Fibroblast of lung (primary cell): ENCODE measurements around the gene NPC2. TPM values are rescaled to one million over a fixed set of nuclear protein-coding genes. Genes with fewer than 3 reads are reported as not detected.

Source experiments
- DNase-seq, 2 donors: peaks; one replicate each; pipeline versions ENCODE4 v3.0.0 to v3.0.0-alpha.2; 2010; ENCODE audit warnings: low read depth in 2 of 2
- H2AFZ ChIP-seq: 2 replicates; pipeline ENCODE4 v1.5.1; 2012; ENCODE audit warnings: low read length, control low read depth, inconsistent platforms
- H3K27ac ChIP-seq: 2 replicates; pipeline ENCODE4 v1.5.1; 2011; ENCODE audit warnings: low read length, control low read depth; ENCODE audit not compliant: insufficient read depth
- H3K27me3 ChIP-seq: 2 replicates; pipeline ENCODE4 v1.5.1; 2011; ENCODE audit warnings: mild to moderate bottlenecking, low read length; ENCODE audit not compliant: control insufficient read depth, insufficient read depth
- H3K36me3 ChIP-seq: 2 replicates; pipeline ENCODE4 v1.5.1; 2011; ENCODE audit warnings: low read length; ENCODE audit not compliant: control insufficient read depth, insufficient read depth
- H3K4me1 ChIP-seq: 2 replicates; pipeline ENCODE4 v1.5.1; 2011; ENCODE audit warnings: low read length; ENCODE audit not compliant: control insufficient read depth, insufficient read depth; ENCODE audit errors: extremely low read depth
- H3K4me2 ChIP-seq: 2 replicates; pipeline ENCODE4 v1.5.1; 2011; ENCODE audit warnings: low read length, control low read depth; ENCODE audit not compliant: insufficient read depth; ENCODE audit errors: extremely low read depth
- H3K4me3 ChIP-seq, 4 experiments: fragments of 200-600 bp in 1 of 4; sonication (generic) in 1 of 4; replicated peaks in 1 of 4; 2 replicates each; pipeline ENCODE4 v1.5.1; 2011 to 2016; ENCODE audit warnings: low read length in 4 of 4, low read depth in 3 of 4, mild to moderate bottlenecking in 3 of 4, control low read depth in 2 of 4, inconsistent platforms in 1 of 4, mixed read lengths in 1 of 4; ENCODE audit not compliant: insufficient read depth in 1 of 4; ENCODE audit errors: control extremely low read depth in 1 of 4
- H3K79me2 ChIP-seq: 2 replicates; pipeline ENCODE4 v1.5.1; 2012; ENCODE audit warnings: mild to moderate bottlenecking, low read length, inconsistent platforms; ENCODE audit not compliant: control insufficient read depth, insufficient read depth
- H3K9ac ChIP-seq: 2 replicates; pipeline ENCODE4 v1.5.1; 2011; ENCODE audit warnings: mild to moderate bottlenecking, low read length, control low read depth; ENCODE audit not compliant: insufficient read depth
- H3K9me3 ChIP-seq: 2 replicates; pipeline ENCODE4 v1.5.1; 2012; ENCODE audit warnings: low read depth, low read length; ENCODE audit not compliant: control insufficient read depth, insufficient read depth
- H4K20me1 ChIP-seq: 2 replicates; pipeline ENCODE4 v1.5.1; 2011; ENCODE audit warnings: low read length; ENCODE audit not compliant: control insufficient read depth, insufficient read depth; ENCODE audit errors: extremely low read depth
- CTCF ChIP-seq, 2 donors: IDR thresholded peaks in 1 of 2; conservative IDR thresholded peaks in 1 of 2; 1 replicate in 1 of 2; 2 replicates in 1 of 2; pipeline ENCODE4 v1.5.1; 2011 to 2012; ENCODE audit warnings: low read length in 2 of 2, control low read depth in 1 of 2, inconsistent platforms in 1 of 2, low read depth in 1 of 2, mild to moderate bottlenecking in 1 of 2
- EZH2 ChIP-seq: IDR thresholded peaks from 2 replicates; pipeline ENCODE4 v1.5.1; 2012; ENCODE audit warnings: low read length, control low read depth, mild to moderate bottlenecking; ENCODE audit errors: missing control alignments
- polyA plus RNA-seq, 2 donors: library from polyadenylated mRNA; depleted of rRNA in 1 of 2; stranded (reverse) in 1 of 2; unstranded in 1 of 2; fragments of >200 nt; gene quantifications; 2 replicates each; pipeline ENCODE4 v1.2.1, GENCODE V29; 2011 to 2012; ENCODE audit warnings: missing spikeins in 1 of 2
- total RNA-seq: library from RNA; depleted of rRNA; stranded (reverse); fragments of >200 nt; gene quantifications from 2 replicates; pipeline ENCODE4 v1.2.1, GENCODE V29; 2014

NPC2 gene
- total and polyA plus RNA-seq, 2 donors (not counting 1 experiment from before 2014, with no cell fraction given): 238 to 275 TPM

- Histone ChIP-seq H4K20me1 (no peaks in the 10 kb centered on the region), H3K27ac (no peak overlapping the region), H3K9me3 (no peaks in the 10 kb centered on the region), H3K9ac (no peak overlapping the region), H3K36me3 (peaks cover 58% of the 10 kb centered on the region), H3K4me3 (no peak overlapping the region), H3K27me3 (no peaks in the 10 kb centered on the region), H2AFZ (no peak overlapping the region), H3K4me2 (no peak overlapping the region), H3K79me2 (no peaks in the 10 kb centered on the region), H3K4me1 (peaks cover 22% of the 10 kb centered on the region)
- DNase-seq: no peak
- no peak for TF ChIP-seq CTCF (conservative IDR thresholded peaks at IDR 0.05 in 1 of 2, IDR thresholded peaks at IDR 0.05 in 1 of 2; ENCODE audit: low read depth in 1 of 2, low read length in 2 of 2)
- no peak for TF ChIP-seq EZH2
Observed at GRCh38 chr14:74507840-74508239, 14.7 kb upstream of the NPC2 start.

DNA sequence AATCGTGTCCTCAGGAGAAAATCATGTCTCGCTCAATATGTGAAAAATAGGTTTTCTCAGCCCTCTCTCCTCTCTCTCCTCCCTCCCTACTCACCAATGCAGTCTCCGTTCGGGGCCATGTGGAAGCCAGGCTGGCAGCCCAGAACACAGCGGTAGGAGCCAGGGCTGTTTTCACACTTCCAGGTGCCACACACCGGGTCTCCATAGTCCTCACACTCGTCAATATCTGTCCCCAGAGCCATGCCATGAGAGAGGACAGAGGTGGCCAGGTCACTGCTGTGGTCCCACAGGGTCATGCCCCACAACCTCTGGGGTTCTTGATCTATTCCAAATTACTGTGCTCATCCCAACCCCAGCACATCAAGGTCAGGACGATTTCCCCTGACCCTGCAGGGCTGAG, 14.0 kb upstream of the NPC2 start:
- H2AFZ ChIP-seq: no peak overlapping the region
- H4K20me1 ChIP-seq: no peaks in the 10 kb centered on the region
- H3K9me3 ChIP-seq: no peaks in the 10 kb centered on the region
- no peak overlapping the region for H3K4me3 ChIP-seq
- H3K79me2 ChIP-seq: no peaks in the 10 kb centered on the region
- H3K4me2 ChIP-seq: no peak overlapping the region
- H3K27me3 ChIP-seq: no peaks in the 10 kb centered on the region
- DNase-seq: no peak
- H3K36me3 ChIP-seq: peaks cover 61% of the 10 kb centered on the region
- TF ChIP-seq EZH2 (no peak), CTCF (conservative IDR thresholded peaks at IDR 0.05 in 1 of 2, IDR thresholded peaks at IDR 0.05 in 1 of 2; ENCODE audit: low read depth in 1 of 2, low read length in 2 of 2) (no peak)
- H3K4me1 ChIP-seq: peaks cover 19% of the 10 kb centered on the region
- no peak overlapping the region for H3K9ac ChIP-seq
- no peak overlapping the region for H3K27ac ChIP-seq

- no peak overlapping the region for H3K9ac ChIP-seq
- H4K20me1 ChIP-seq: no peaks in the 10 kb centered on the region
- H3K27me3 ChIP-seq: no peaks in the 10 kb centered on the region
- no peak overlapping the region for H3K4me3 ChIP-seq
- no peaks in the 10 kb centered on the region for H3K79me2 ChIP-seq
- H3K4me1 ChIP-seq: peaks cover 13% of the 10 kb centered on the region
- H2AFZ ChIP-seq: no peak overlapping the region
- DNase-seq: no peak
- no peak overlapping the region for H3K27ac ChIP-seq
- H3K4me2 ChIP-seq: no peak overlapping the region
- TF ChIP-seq CTCF (conservative IDR thresholded peaks at IDR 0.05 in 1 of 2, IDR thresholded peaks at IDR 0.05 in 1 of 2; ENCODE audit: low read depth in 1 of 2, low read length in 2 of 2) (no peak), EZH2 (no peak)
- H3K36me3 ChIP-seq: peaks cover 63% of the 10 kb centered on the region
- no peaks in the 10 kb centered on the region for H3K9me3 ChIP-seq
Observed at GRCh38 chr14:74506411-74506851, 13.3 kb upstream of the NPC2 start.
